ENCODE measurements around the gene NOTCH2. TPM values are rescaled to one million over a fixed set of nuclear protein-coding genes. Genes with fewer than 3 reads are reported as not detected.

Gene NOTCH2
- total and polyA plus RNA-seq, 7 donors, result 2.8 to 88.9 (median 45.9) TPM

GRCh38 chr1:119885903-119886783, 183.3 kb downstream of the NOTCH2 start:
- intact Hi-C loops (cut with DNase I), result no loop called here
- Histone ChIP-seq H3K9me3 (peaks cover 0 to 2% (median 0%) of the 10 kb centered on the region in 4 donors), H3K4me1 (no peaks in the 10 kb centered on the region), H3K4me3 (no peak overlapping the region), H3K27me3 (no peaks in the 10 kb centered on the region), H3K36me3 (no peaks in the 10 kb centered on the region), H3K27ac (no peak overlapping the region)
- TF ChIP-seq POLR2AphosphoS5 (IDR thresholded peaks at IDR 0.05), result no peak
- TF ChIP-seq POLR2A (IDR thresholded peaks at IDR 0.05), result no peak
- TF ChIP-seq EP300 (IDR thresholded peaks at IDR 0.05), result no peak
- peak in 3 of 4 experiments; percentile 30 to 66 (median 37) for TF ChIP-seq CTCF (IDR thresholded peaks at IDR 0.05)
- 56 to 71% methylated on average over 11 of the region's 11 CpGs for WGBS, 2 donors
- DNase-seq, result no peak

DNA sequence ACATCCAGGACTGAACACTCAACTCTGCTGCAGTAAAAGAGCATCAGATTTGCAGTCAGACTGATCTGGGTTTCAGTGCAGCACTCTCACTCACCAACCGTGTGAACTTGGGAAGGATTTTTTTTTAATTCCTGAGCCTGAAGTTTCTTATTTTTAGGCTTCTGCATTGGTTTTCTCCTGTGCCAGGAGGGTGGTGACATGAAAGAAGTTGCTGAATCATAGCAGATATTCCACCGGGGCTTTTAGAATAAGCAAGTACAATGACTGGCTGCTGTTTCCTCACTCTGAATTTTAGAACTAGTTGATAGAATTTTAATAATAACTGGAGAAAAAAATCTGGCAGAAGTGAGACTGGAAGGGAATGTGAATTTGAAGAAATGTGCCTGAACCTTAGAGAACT, 184.8 kb downstream of the NOTCH2 start:
- Histone ChIP-seq H3K4me3 (no peak overlapping the region), H3K4me1 (no peaks in the 10 kb centered on the region), H3K27me3 (no peaks in the 10 kb centered on the region), H3K27ac (no peak overlapping the region), H3K9me3 (peaks cover 0 to 2% (median 0%) of the 10 kb centered on the region in 4 donors), H3K36me3 (no peaks in the 10 kb centered on the region)
- intact Hi-C loops (cut with DNase I), result no loop called here
- 46 to 77% methylated on average over 2 of the region's 2 CpGs for WGBS, 2 donors
- DNase-seq, result no peak
- TF ChIP-seq EP300 (IDR thresholded peaks at IDR 0.05) (no peak), POLR2A (IDR thresholded peaks at IDR 0.05) (no peak)

DNA sequence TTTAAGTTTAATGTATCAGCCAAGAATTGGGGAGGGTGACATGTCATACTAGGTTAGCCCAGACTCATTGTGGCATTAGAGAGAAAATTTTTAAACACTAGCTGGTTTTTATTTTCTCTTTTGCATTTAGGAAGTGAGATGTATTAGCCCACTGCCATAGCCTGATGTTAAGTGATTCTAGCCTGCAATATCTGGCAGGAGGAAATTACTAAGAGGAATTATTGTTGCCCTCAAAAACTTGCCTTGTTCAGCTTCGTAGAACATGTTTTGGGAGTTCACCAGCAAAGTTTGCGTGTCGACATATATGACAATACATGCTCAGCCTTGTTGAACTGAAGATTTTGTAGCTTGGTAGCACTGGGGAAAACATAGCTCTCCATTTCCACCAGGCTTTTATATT, 185.6 kb downstream of the NOTCH2 start:
- 93 to 97% methylated on average over 3 of the region's 3 CpGs for WGBS, 2 donors
- no peaks in the 10 kb centered on the region for H3K36me3 ChIP-seq
- peaks cover 0 to 2% (median 0%) of the 10 kb centered on the region in 4 donors for H3K9me3 ChIP-seq
- no peak overlapping the region for H3K27ac ChIP-seq
- no peaks in the 10 kb centered on the region for H3K4me1 ChIP-seq
- intact Hi-C loops (cut with DNase I), result no loop called here
- TF ChIP-seq POLR2AphosphoS5 (IDR thresholded peaks at IDR 0.05) (no peak), CTCF (IDR thresholded peaks at IDR 0.05) (no peak), EP300 (IDR thresholded peaks at IDR 0.05) (no peak), POLR2A (IDR thresholded peaks at IDR 0.05) (no peak)
- H3K4me3 ChIP-seq, result no peak overlapping the region
- no peaks in the 10 kb centered on the region for H3K27me3 ChIP-seq
- DNase-seq, result no peak

DNA sequence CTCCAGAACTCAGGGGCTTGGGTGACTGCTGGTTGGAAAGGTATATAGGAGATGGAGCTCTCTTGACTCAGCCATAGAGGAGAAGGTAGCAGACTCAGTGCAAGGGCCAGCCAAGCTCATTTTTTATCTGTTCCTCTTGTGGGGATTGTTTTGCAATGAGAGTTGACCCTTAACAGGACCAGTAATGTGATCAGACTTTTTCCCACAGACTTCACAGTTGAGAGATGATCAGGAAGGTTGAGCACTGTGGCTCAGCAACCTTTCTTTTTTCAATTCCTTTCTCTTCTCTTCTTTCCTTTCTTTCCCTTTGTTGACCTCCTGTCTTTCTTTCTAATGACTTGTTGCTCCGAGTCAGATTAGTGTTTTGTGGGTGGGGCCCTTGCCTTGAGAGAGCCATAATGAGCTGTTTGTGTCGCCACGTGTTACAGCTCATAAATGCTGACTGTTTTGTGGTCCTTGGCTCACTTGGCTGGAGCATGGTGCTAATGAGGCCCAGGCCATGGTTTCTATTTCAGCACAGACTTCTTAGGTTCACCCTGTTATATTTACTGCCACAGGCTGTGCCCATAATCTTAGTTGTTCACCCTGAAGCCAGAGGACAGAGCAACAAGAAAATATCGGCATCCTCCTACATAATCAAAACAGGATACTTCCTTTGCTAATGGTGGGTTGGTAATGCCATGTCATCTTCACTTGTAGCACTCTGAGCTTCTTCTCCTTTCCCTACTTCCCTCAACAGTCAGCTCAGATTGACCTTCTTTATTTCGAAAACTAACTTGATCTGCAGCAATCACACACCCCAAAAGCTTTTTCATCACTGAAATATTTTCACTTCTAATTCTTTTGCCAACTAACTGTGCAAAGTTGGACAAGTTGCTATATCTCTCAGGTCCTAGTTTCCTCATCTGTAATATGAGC, 187.1 kb downstream of the NOTCH2 start:
- intact Hi-C loops (cut with DNase I), result no loop called here
- H3K27ac ChIP-seq, result no peak overlapping the region
- TF ChIP-seq POLR2A (IDR thresholded peaks at IDR 0.05) (no peak), CTCF (IDR thresholded peaks at IDR 0.05) (no peak), POLR2AphosphoS5 (IDR thresholded peaks at IDR 0.05) (no peak), EP300 (IDR thresholded peaks at IDR 0.05) (no peak)
- DNase-seq, result no peak
- H3K4me3 ChIP-seq, result no peak overlapping the region
- no peaks in the 10 kb centered on the region for H3K4me1 ChIP-seq
- H3K27me3 ChIP-seq, result no peaks in the 10 kb centered on the region
- H3K36me3 ChIP-seq, result no peaks in the 10 kb centered on the region
- no peaks in the 10 kb centered on the region for H3K9me3 ChIP-seq
- WGBS, 2 donors, result 42 to 69% methylated on average over 5 of the region's 5 CpGs
